Measurements from ENCODE around the gene SCCPDH.
"Not testable (repeated sequence)": the region's sequence is repeated elsewhere in the genome, so short reads cannot be mapped to it uniquely, and the experiment has no call there.

SCCPDH gene

DNA sequence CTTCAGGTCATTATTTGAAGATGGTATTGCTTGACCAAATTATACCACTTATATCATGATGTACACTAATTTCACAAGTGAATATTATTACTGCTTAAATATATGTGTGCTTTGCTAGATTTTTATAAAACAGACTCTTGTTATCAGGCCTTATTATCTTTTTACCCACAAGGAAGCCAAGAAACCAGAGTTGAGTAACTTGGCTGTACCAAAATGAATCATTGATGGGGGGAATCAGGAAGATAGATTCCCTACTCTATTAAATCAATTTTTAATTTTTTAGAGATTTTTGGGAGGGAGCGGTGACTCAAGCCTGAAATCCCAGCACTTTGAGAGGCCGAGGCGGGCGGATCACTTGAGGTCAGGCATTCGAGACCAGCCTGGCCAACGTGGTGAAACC lies 16.0 kb upstream of the SCCPDH start:
- DNase-seq = no peak

DNA sequence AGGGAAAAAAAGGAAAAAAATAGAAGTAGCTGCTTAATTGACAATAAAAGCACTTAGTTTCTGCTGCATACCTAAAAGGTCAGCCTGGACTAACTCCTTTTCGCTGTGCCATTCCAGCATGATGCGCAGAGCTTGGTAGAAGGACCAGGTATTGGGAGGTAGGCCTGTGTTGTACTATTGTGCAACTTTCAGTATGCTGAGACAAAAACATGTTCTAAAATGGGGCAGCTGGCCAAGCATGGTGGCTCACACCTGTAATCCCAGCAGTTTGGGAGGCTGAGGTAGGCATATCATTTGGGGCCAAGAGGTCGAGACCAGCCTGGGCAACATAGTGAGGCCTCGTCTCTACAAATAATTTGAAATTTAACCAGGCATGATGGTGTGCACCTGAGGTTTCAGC lies 15.0 kb upstream of the SCCPDH start:
- no peak for DNase-seq

DNA sequence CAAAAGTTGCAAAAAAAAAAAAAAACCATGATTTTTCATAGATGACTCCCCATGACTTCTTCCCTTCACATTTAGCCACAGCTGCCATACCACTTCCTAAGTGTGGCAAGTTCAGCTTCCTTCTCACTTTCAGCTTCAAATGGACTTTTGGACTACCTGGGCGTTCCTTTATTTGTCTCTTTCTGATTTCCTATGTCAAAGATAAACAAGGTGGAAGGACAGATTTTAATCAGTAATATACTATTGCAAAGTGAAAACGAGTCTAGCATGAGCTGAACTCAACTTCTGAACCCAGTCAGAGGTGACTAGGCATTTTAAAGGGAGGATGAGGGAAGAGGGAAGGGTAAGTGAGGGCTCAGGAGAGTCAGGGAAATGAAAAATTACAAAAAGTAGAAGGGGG lies 14.4 kb upstream of the SCCPDH start:
- no peak for DNase-seq

- no peak for DNase-seq
These were observed 12.6 kb upstream of the SCCPDH start for GRCh38 chr1:246711548-246712003.

DNA sequence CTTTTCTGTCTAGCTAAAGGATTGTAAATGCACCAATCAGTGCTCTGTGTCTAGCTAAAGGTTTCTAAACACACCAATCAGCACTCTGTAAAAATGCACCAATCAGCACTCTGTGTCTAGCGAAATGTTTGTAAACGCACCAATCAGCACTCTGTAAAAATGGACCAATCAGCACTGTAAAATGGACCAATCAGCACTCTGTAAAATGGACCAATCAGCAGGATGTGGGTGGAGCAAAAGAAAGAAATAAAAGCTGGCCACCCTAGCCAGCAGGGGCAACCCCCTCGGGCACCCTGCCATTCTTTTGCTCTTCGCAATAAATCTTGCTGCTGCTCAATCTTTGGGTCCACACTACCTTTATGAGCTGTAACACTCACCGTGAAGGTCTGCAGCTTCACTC lies 11.8 kb upstream of the SCCPDH start:
- not testable (repeated sequence) for DNase-seq

DNA sequence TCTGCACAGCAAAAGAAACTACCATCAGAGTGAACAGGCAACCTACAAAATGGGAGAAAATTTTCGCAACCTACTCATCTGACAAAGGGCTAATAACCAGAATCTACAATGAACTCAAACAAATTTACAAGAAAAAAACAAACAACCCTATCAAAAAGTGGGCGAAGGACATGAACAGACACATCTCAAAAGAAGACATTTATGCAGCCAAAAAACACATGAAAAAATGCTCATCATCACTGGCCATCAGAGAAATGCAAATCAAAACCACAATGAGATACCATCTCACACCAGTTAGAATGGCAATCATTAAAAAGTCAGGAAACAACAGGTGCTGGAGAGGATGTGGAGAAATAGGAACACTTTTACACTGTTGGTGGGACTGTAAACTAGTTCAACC lies 4.8 kb upstream of the SCCPDH start:
- DNase-seq = not testable (repeated sequence)

DNA sequence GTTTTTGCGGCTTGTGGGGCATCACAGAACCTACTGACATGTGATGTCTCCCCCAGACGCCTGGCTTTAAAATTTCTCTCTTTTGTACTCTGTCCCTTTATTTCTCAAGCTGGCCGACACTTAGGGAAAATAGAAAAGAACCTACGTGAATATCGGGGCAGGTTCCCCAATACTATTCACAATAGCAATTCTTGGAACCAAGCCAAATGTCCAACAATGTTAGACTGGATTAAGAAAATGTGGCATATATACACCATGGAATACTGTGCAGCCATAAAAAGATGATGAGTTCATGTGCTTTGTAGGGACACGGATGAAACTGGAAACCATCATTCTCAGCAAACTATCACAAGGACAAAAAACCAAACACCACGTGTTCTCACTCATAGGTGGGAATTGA lies 3.4 kb upstream of the SCCPDH start:
- not testable (repeated sequence) for DNase-seq

- DNase-seq = no peak
These were observed 1.5 kb upstream of the SCCPDH start for GRCh38 chr1:246722720-246723119.

- DNase-seq = no peak
These were observed 504 bp downstream of the SCCPDH start for GRCh38 chr1:246724731-246725095.

GRCh38 chr1:246725191-246725590 lies 982 bp downstream of the SCCPDH start:
- no peak for DNase-seq

DNA sequence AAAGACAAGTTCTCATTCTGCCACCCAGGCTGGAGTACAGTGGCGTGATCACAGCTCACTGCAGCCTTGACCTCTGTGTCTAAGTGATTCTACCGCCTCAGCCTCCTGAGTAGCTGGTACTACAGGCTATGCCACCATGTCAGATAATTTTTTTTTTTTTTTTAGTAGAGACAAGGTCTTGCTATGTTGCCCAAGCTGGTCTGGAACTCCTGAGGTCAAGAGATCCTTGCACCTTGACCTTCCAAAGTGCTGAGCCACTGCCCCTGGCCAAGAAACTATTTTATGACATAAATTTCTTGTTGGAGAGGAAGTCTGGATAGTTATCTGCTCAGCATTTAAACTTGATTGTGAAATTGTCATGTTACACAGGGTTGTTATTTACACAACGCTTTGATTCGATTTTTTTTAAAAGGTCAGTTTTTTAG lies 2.1 kb downstream of the SCCPDH start:
- DNase-seq = no peak

DNA sequence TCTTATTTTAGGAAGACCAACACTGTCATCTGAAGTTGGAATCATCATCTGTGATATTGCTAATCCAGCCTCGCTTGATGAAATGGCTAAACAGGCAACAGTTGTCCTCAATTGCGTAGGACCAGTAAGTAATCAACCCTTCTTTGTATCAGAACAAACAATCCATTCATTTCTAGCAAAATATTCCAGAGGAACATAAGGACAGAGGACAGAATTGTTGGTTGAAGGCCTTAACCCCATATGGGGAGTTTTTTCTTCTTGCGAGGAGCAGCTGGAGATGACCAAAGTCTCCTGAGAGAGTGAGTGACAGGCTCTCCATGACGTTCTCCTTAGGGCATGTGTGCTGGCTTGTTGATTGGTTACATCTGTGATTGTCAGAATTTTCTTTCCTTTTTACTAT lies 2.7 kb downstream of the SCCPDH start:
- DNase-seq = no peak

- no peak for DNase-seq
These were observed 3.4 kb downstream of the SCCPDH start for GRCh38 chr1:246727594-246727993.

GRCh38 chr1:246728311-246728710 lies 4.1 kb downstream of the SCCPDH start:
- no peak for DNase-seq

GRCh38 chr1:246729040-246729439 lies 4.8 kb downstream of the SCCPDH start:
- not testable (repeated sequence) for DNase-seq

- DNase-seq = no peak
These were observed 6.6 kb downstream of the SCCPDH start for GRCh38 chr1:246730839-246731238.

DNA sequence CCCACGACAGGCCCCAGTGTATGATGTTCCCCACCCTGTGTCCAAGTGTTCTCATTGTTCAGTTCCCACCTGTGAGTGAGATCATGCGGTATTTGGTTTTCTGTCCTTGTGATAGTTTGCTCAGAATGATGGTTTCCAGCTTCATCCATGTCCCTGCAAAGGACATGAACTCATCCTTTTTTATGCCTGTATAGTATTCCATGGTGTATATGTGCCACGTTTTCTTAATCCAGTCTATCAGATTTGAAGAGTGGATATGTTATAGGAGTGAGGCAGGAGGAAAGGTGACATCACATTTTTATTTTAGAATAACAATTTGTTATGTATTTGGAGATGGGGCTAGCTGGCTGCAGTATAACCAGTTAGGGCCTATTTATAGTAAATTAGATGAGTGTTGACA lies 7.7 kb downstream of the SCCPDH start:
- DNase-seq = not testable (repeated sequence)

DNA sequence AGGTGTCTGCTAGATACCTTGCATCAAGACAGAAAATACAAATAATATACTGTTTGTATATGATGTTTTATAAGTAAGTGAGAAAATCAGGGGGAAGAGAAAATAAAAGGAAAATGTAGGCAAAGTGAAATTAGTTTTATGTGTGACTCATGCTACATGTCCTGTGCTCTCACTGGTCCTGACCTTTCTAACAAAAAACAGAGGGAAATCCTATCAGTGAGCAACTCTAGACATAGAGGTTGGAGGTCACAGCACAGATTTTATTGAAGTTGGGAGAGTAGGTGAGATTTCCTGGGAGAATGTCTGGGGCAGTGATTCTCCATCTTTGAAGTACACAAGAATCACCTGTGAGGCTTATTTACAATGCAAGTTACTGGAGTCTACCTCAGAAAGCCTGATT lies 9.5 kb downstream of the SCCPDH start:
- no peak for DNase-seq

GRCh38 chr1:246734866-246735265 lies 10.7 kb downstream of the SCCPDH start:
- DNase-seq = no peak

DNA sequence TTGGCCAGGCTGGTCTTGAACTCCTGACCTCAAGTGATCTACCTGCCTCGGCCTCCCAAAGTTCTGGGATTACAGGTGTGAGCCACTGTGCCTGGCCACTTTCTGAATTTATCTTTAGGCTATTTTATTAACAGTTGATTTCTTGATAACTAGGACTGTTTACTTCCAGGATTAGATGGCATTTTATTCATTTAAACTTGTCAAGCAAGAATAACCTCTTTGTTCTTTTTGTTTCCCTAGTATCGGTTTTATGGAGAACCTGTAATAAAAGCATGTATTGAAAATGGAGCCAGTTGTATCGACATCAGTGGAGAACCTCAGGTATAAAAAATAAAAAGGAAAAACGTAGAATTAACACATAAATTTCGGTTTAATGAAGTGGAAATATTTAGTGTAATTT lies 11.5 kb downstream of the SCCPDH start:
- DNase-seq = no peak

DNA sequence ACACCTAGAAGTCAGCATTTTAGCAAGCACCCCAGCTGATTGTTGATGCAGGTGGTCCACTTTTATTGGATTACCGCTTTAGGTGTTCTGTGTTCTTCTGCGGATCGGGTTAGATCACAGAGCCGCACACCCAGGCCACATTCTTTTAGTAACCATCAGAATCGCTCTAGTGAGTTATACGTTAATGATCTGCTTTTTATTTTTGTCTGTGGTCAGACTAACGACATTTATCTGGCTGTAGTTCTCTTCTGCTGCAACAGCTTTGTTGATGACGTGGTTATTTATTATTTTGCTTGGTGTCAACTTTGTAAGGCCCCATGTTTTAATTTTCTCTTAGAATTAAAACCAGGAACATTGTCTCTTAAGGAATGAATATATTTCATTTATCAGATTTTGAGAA lies 18.2 kb downstream of the SCCPDH start:
- no peak for DNase-seq

DNA sequence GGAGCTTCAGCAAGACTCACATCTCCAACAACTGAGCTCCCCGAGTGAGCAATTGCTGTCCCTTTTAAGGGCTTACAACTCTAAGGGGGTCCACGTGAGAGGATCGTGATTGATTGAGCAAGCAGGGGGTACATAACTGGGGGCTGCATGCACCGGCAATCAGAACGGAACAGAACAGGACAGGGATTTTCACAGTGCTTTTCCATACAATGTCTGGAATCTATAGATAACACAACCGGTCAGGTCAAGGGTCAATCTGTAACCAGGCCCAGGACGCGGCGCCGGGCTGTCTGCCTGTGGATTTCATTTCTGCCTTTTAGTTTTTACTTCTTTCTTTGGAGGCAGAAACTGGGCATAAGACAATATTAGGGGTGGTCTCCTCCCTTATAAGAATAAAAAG lies 21.9 kb downstream of the SCCPDH start:
- not testable (repeated sequence) for DNase-seq

DNA sequence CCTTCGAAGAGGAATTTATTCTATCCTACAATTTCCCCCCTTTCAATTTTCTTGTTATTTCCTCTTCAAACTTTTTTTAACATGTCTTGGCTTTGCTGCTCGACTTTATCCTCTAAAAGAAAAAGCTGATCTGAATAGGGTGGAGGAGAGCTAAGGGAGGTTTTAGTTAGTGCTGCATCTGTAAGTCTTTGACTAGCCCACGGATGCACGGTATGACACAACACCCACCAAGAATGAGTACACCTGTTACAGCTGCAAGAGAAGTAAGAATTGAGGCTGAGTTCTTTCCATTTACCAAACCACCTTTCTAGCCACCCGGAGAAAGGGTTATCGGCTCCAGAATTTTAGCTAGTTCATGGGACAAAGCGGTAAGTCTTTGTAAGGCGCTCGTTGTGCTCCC lies 23.8 kb downstream of the SCCPDH start:
- DNase-seq = no peak

- DNase-seq = no peak
These were observed 24.7 kb downstream of the SCCPDH start for GRCh38 chr1:246748867-246749266.

DNA sequence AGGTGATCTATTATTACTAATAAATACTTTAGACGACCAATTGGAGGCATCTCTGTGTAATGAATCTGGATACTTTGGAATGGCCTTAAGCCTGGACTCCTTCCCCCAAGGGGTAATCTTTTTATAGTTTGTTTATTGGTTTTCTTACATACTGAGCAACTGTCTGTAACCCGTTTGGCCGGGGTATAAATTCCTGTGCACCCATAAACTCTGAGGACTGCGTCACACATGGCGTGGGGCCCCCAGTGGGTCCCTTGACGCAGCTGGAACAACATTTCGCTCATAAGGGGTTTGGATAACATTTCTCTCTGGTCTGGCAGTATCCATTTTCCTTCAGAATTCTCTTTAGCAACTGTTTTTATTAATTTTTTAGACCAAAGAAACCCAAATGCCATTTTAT lies 26.5 kb downstream of the SCCPDH start:
- no peak for DNase-seq
